ENCODE measurements around the gene TOMM5. TPM values are rescaled to one million over a fixed set of nuclear protein-coding genes. Genes with fewer than 3 reads are reported as not detected.

Gene TOMM5
- total RNA-seq, 1 donor from 2014 or later, result 52.5 TPM

GRCh38 chr9:37639109-37639762 is 46.8 kb upstream of the TOMM5 start:
- Mint-ChIP-seq H3K27me3 (ENCODE audit: unreplicated experiment) (no peaks in the 10 kb centered on the region), H3K9me3 (ENCODE audit: unreplicated experiment) (no peaks in the 10 kb centered on the region), H3K4me3 (ENCODE audit: unreplicated experiment) (no peak overlapping the region), H3K36me3 (ENCODE audit: low read depth, unreplicated experiment) (no peaks in the 10 kb centered on the region), H3K4me1 (ENCODE audit: unreplicated experiment) (peaks cover 3% of the 10 kb centered on the region), H3K27ac (ENCODE audit: unreplicated experiment) (no peak overlapping the region)
- TF ChIP-seq CTCF (IDR thresholded peaks at IDR 0.05; ENCODE audit: unreplicated experiment), result no peak
- DNase-seq (ENCODE audit: low spot score), result no peak

- no peaks in the 10 kb centered on the region for H3K27me3 Mint-ChIP-seq (ENCODE audit: unreplicated experiment)
- H3K36me3 Mint-ChIP-seq (ENCODE audit: low read depth, unreplicated experiment), result no peaks in the 10 kb centered on the region
Measured at GRCh38 chr9:37636511-37637448, 44.4 kb upstream of the TOMM5 start.

GRCh38 chr9:37635808-37636207 is 43.4 kb upstream of the TOMM5 start:
- no peak for TF ChIP-seq CTCF (IDR thresholded peaks at IDR 0.05; ENCODE audit: unreplicated experiment)
- DNase-seq (ENCODE audit: low spot score), result no peak
- H3K4me3 Mint-ChIP-seq (ENCODE audit: unreplicated experiment), result no peak overlapping the region
- no peaks in the 10 kb centered on the region for H3K27me3 Mint-ChIP-seq (ENCODE audit: unreplicated experiment)
- no peak overlapping the region for H3K27ac Mint-ChIP-seq (ENCODE audit: unreplicated experiment)
- H3K36me3 Mint-ChIP-seq (ENCODE audit: low read depth, unreplicated experiment), result no peaks in the 10 kb centered on the region
- peaks cover 5% of the 10 kb centered on the region for H3K4me1 Mint-ChIP-seq (ENCODE audit: unreplicated experiment)
- H3K9me3 Mint-ChIP-seq (ENCODE audit: unreplicated experiment), result no peaks in the 10 kb centered on the region

More at GRCh38 chr9:37636511-37637448, 44.4 kb upstream of the TOMM5 start:
- Mint-ChIP-seq H3K27ac (ENCODE audit: unreplicated experiment) (no peak overlapping the region), H3K9me3 (ENCODE audit: unreplicated experiment) (no peaks in the 10 kb centered on the region), H3K4me3 (ENCODE audit: unreplicated experiment) (no peak overlapping the region), H3K4me1 (ENCODE audit: unreplicated experiment) (peaks cover 5% of the 10 kb centered on the region)
- TF ChIP-seq CTCF (IDR thresholded peaks at IDR 0.05; ENCODE audit: unreplicated experiment), result no peak
- DNase-seq (ENCODE audit: low spot score), result no peak

- no peak for DNase-seq (ENCODE audit: low spot score)
- no peak overlapping the region for H3K4me3 Mint-ChIP-seq (ENCODE audit: unreplicated experiment)
- peaks cover 5% of the 10 kb centered on the region for H3K4me1 Mint-ChIP-seq (ENCODE audit: unreplicated experiment)
- no peak for TF ChIP-seq CTCF (IDR thresholded peaks at IDR 0.05; ENCODE audit: unreplicated experiment)
- H3K9me3 Mint-ChIP-seq (ENCODE audit: unreplicated experiment), result no peaks in the 10 kb centered on the region
- no peaks in the 10 kb centered on the region for H3K36me3 Mint-ChIP-seq (ENCODE audit: low read depth, unreplicated experiment)
- no peak overlapping the region for H3K27ac Mint-ChIP-seq (ENCODE audit: unreplicated experiment)
- H3K27me3 Mint-ChIP-seq (ENCODE audit: unreplicated experiment), result no peaks in the 10 kb centered on the region
Measured at GRCh38 chr9:37632479-37632878, 40.1 kb upstream of the TOMM5 start.

Measured in endothelial cell (in vitro differentiated cells).